HG03039 (cell line): ENCODE data around the gene ACSM4.
"Not testable (repeated sequence)": the region's sequence is repeated elsewhere in the genome, so short reads cannot be mapped to it uniquely, and the experiment has no call there.

Experiments
- ATAC-seq: cut with Tn5 transposase; IDR thresholded peaks from one replicate; pipeline ENCODE4 v1.9.1; 2021; ENCODE audit warnings: mild to moderate bottlenecking, moderate library complexity; ENCODE audit not compliant: unreplicated experiment

Gene ACSM4

GRCh38 chr12:7303772-7304171 lies at the start of gene ACSM4:
ACSM4 (plus strand) TSS chr12:7304072; CDS start chr12:7304332, 260 bp downstream.
- ATAC-seq, result no peak

- no peak for ATAC-seq
Observed at GRCh38 chr12:7259060-7259459, 44.8 kb upstream of the ACSM4 start.

GRCh38 chr12:7264538-7264937 lies 39.3 kb upstream of the ACSM4 start:
- no peak for ATAC-seq

- no peak for ATAC-seq
Observed at GRCh38 chr12:7265251-7265650, 38.6 kb upstream of the ACSM4 start.

DNA sequence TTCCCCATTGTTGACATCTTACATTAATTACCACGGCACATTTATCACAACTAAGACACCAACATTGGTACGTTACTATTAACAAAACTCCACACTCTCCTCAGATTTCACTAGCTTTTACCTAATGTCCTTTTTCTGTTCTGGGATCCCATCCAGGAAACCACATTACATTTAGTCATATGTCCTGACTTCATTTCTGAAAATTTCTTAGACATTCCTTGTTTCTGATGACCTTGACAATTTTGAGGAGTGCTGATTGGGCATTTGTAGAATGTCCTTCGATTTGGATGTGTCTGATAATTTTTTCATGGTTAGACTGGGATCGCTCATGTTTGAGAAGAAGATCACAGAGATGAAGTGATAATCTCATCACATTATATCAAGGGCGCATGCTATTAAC lies 34.6 kb upstream of the ACSM4 start:
- ATAC-seq, result no peak

DNA sequence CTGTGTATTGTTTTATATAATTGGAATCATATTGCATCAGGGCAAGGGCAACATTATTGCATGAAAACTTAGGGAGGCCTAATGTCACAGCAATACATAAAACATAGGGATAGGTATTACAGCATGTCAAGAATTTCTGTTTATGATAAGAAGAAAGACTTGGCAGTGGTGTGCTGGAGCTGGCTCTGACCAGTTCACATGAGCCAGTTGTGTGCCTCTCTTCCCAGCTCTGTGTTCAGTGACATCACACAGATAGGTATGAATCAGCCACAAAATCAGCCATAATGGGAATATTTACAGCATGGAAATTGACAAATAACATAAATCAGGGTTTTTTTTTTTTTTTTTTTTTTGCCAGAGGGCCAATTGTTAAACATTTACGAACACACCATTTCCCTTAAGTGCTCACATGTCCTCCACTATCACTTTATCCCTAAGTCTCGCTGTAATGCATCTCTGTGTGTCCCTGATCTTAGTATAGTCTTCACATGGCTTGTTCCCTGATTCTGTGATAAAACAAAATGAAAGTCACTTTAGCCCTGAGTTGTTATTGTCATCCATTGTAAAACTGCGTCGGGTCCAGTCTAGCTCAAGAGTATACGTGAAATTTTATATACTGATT lies 31.9 kb upstream of the ACSM4 start:
- no peak for ATAC-seq

- ATAC-seq, result not testable (repeated sequence)
Observed at GRCh38 chr12:7275482-7275881, 28.4 kb upstream of the ACSM4 start.

DNA sequence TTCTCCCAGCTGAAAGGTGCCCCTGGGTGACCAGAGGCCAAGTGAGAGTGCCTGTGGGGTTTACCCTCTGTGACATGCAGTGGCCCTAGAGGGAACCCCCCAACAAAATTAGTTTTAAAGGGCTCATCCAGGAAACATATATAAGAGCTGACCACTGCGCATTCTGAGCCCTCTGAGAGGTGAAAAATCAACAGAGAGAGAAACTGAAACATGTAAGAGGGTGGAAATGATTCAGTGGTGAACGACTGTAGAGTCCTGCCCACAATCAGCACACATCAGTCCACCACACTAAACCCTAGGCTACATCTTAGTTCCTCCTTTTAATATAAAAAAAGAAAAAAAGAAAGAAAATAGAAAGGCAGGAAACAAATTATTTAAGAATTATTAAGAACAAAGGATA lies 21.0 kb upstream of the ACSM4 start:
- no peak for ATAC-seq

DNA sequence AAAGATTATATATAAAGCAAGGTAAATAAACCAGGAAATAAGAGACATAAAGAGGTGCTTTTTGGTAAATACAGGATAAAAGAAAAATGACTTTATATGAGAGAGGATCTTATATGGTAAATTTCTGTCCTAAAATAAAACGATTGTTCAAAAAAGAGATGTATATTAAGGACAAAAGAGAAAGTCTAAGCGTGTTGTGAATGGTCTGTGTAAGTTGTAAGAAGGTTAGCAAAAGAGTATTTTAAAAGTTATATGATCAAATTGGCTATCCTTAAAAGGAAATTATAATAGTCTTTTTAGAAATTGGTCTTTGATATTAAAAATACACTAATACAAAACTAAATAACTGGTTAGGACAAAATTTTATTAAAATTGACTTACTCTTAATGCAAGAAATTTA lies 14.1 kb upstream of the ACSM4 start:
- no peak for ATAC-seq

DNA sequence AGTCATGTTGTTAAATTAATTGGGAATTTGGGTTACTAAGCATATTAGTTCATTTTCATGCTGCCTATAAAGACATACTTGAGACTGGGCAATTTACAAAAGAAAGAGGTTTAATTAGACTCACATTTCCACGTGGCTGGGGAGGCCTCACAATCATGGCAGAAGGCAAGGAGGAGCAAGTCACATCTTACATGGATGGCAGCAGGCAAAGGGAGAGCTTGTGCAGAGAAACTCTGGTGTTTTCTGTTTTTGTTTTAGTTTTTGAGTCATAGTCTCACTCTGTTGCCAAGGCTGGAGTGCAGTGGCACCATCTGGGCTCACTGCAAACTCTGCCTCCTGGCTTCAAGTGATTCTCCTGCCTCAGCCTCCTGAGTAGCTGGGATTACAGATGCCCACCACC lies 13.3 kb upstream of the ACSM4 start:
- ATAC-seq, result not testable (repeated sequence)

- no peak for ATAC-seq
Observed at GRCh38 chr12:7292300-7292699, 11.6 kb upstream of the ACSM4 start.

GRCh38 chr12:7293670-7294069 lies 10.2 kb upstream of the ACSM4 start:
- ATAC-seq, result no peak

DNA sequence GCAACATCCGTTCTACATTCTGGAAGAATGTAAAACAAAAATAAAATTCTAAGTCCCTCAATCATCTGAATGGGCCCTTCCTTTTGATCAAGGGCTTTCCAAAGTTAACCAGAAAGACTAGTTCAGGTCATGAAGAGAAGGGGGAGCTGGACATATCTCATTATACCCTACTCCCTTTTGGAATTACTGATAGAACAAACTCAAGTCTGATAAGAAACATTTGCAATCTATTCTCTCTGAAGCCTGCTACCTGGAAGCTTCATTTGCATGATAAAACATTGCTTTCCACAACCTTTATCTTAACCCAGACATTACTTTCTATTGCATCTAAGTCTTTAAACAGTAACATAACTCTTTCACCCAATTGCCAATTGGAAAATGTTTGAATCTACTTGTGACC lies 8.3 kb upstream of the ACSM4 start:
- ATAC-seq, result no peak

- ATAC-seq, result no peak
Observed at GRCh38 chr12:7297865-7298264, 6.0 kb upstream of the ACSM4 start.

GRCh38 chr12:7302266-7302986 lies 1.4 kb upstream of the ACSM4 start:
- no peak for ATAC-seq

DNA sequence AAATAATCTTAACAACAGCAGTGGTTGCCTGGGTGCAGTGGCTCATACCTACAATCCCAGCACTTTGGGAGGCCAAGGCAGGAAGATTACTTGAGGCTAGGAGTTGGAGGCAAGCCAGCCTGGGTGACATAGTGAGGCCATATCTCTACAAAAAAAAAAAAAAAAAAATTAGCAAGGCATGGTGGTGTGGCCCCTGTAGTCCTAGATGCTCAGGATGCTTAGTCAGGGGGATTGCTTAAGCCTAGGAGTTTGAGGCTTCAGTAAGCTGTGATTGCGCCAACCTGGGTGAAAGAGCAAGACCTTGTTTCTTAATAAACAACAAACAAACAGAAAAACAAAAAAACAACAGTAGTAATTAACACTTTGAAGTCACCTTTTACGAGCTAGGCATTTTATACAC lies 642 bp upstream of the ACSM4 start:
- ATAC-seq, result no peak

GRCh38 chr12:7304456-7304855 lies 584 bp downstream of the ACSM4 start:
- ATAC-seq, result no peak

DNA sequence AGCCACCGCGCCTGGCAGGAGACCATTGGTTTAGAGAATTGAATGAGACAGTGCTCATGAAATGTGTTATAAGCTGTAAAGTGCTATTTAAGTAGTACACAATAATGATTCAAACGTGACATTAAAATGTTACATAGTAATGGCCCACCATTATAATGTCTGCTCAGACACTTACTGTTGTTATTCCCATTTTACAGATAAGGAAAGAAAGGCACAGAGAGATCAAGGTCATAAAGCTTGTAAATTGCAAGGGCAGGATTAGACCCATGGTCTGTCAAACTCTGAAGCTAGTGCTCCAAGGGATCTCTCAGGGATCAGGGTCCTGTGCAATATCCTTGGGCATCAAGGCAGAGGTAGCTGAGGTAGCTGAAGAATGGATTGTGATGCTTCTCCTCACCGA lies 6.2 kb downstream of the ACSM4 start:
- ATAC-seq, result no peak

- no peak for ATAC-seq
Observed at GRCh38 chr12:7319930-7320329, 16.1 kb downstream of the ACSM4 start.

DNA sequence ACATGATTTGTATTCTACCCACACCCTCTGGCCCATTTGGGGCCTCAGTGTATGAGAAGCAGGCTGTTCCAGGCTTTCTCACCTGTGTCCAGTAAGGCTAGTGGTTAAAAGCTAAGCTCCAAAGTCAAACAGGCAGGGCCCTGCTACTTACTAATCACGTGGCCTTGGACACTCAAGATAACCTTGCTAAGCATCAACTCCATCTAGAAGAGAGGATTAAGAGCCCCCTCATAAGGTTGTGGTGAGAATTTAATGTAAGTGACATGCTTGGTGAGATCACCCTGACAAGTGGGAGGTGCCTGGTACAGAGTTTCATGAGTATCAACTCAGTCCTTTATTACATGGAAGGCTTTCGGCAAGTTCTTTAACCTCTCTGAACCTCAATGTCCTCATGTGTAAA lies 17.8 kb downstream of the ACSM4 start:
- ATAC-seq, result no peak

- no peak for ATAC-seq
Observed at GRCh38 chr12:7322599-7322998, 18.7 kb downstream of the ACSM4 start.

DNA sequence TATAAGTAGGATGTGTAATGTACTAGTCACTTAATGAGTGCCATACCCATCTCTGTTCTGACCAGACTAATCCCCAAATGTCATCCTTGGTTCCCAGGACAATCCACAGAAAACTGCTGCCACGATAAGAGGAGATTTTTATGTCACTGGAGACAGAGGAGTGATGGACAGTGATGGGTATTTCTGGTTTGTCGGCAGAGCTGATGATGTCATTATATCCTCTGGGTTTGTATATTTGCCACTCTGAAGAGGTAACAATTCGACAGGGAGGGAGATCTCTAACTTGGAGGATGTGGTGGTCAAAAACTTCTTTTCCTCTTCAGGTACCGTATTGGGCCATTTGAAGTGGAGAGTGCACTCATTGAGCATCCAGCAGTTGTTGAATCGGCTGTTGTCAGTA lies 20.3 kb downstream of the ACSM4 start:
- no peak for ATAC-seq

- no peak for ATAC-seq
Observed at GRCh38 chr12:7327918-7328317, 24.0 kb downstream of the ACSM4 start.
